HepG2 (cell line): ENCODE measurements around the gene RDH16. TPM values are rescaled to one million over a fixed set of nuclear protein-coding genes. Genes with fewer than 3 reads are reported as not detected.
A peak's percentile ranks its signal among the peaks of the same experiment; 100 is the strongest.

ENCODE experiments used
- DPF2 ChIP-seq: sonication (generic); formaldehyde crosslinking; IDR thresholded peaks from 2 replicates; pipeline ENCODE4 v1.4.0; 2020; ENCODE audit warnings: mild to moderate bottlenecking, low read depth, missing genetic modification reagents, borderline replicate concordance
- EHMT2 ChIP-seq: fragments of 200-600 bp; sonication (generic); IDR thresholded peaks from 2 replicates; pipeline ENCODE4 v1.7.0; 2017; ENCODE audit warnings: antibody characterized with exemption, low read depth, low read length, borderline replicate concordance
- FOSL1 ChIP-seq: sonication (generic); formaldehyde crosslinking; IDR thresholded peaks from 2 replicates; pipeline ENCODE4 v1.9.0; 2021; ENCODE audit warnings: missing genetic modification reagents, borderline replicate concordance
- FOXO1 ChIP-seq: sonication (generic); formaldehyde crosslinking; IDR thresholded peaks from 2 replicates; pipeline ENCODE4 v1.4.0; 2020; ENCODE audit warnings: missing genetic modification reagents
- JUN ChIP-seq: sonication (generic); formaldehyde crosslinking; IDR thresholded peaks from 2 replicates; pipeline ENCODE4 v1.4.0; 2020; ENCODE audit warnings: mild to moderate bottlenecking, missing genetic modification reagents
- KDM6A ChIP-seq: IDR thresholded peaks from 2 replicates; pipeline ENCODE4 v1.6.1; 2016; ENCODE audit warnings: low read depth
- KLF9 ChIP-seq: IDR thresholded peaks from 2 replicates; pipeline ENCODE4 v1.6.1; 2016; ENCODE audit warnings: low read depth
- MTA1 ChIP-seq: sonication (generic); formaldehyde crosslinking; IDR thresholded peaks from 2 replicates; pipeline ENCODE4 v1.4.0; 2020; ENCODE audit warnings: missing genetic modification reagents, mild to moderate bottlenecking, borderline replicate concordance
- NFKBIZ ChIP-seq: IDR thresholded peaks from 2 replicates; pipeline ENCODE4 v1.6.1; 2018; ENCODE audit warnings: missing genetic modification reagents, missing compliant biosample characterization
- REPIN1 ChIP-seq: sonication (generic); formaldehyde crosslinking; IDR thresholded peaks from 2 replicates; pipeline ENCODE4 v1.8.0; 2022; ENCODE audit warnings: missing genetic modification reagents, low read depth, mild to moderate bottlenecking, borderline replicate concordance
- STAG1 ChIP-seq: sonication (generic); formaldehyde crosslinking; IDR thresholded peaks from 2 replicates; pipeline ENCODE4 v1.4.0; 2020; ENCODE audit warnings: missing genetic modification reagents
- TARDBP ChIP-seq: sonication (generic); formaldehyde crosslinking; IDR thresholded peaks from 2 replicates; pipeline ENCODE4 v1.8.0; 2022; ENCODE audit warnings: mild to moderate bottlenecking, missing genetic modification reagents
- ZNF292 ChIP-seq: sonication (generic); formaldehyde crosslinking; IDR thresholded peaks from 2 replicates; pipeline ENCODE4 v1.8.1; 2022; ENCODE audit warnings: mild to moderate bottlenecking, low read depth, missing genetic modification reagents, borderline replicate concordance
- ZNF30 ChIP-seq: sonication (generic); formaldehyde crosslinking; IDR thresholded peaks from 2 replicates; pipeline ENCODE4 v1.5.0; 2020; ENCODE audit warnings: mild to moderate bottlenecking, missing genetic modification reagents
- ZNF530 ChIP-seq: sonication (generic); formaldehyde crosslinking; IDR thresholded peaks from 2 replicates; pipeline ENCODE4 v1.5.0; 2020; ENCODE audit warnings: low read depth, mild to moderate bottlenecking, missing genetic modification reagents
- polyA plus RNA-seq, 8 experiments: library from polyadenylated mRNA; depleted of rRNA in 3 of 8; stranded (reverse) in 7 of 8; unstranded in 1 of 8; fragments of >200 nt; fragmentation: Illumina TruSeq in 4 of 8; extraction: Trizol in 4 of 8; gene quantifications; 2 replicates each; pipeline versions ENCODE4 v1.2.1 to v1.2.3, GENCODE V29; 2011 to 2016; ENCODE audit warnings: low read depth in 4 of 8, missing spikeins in 1 of 8, mixed read lengths in 1 of 8; ENCODE audit not compliant: insufficient read depth in 1 of 8
- total RNA-seq, 5 experiments: library from RNA; depleted of rRNA; stranded (reverse); fragments of >200 nt; fragmentation: Illumina TruSeq; extraction: Trizol; gene quantifications; 2 replicates each; pipeline ENCODE4 v1.2.3, GENCODE V29; 2016; ENCODE audit warnings: low read depth in 1 of 5
- TF ChIP-seq, protein P1 (sequence below): IDR thresholded peaks from 2 replicates; pipeline ENCODE4 v1.6.1; 2016; ENCODE audit warnings: mild to moderate bottlenecking
- TF ChIP-seq, protein P2 (sequence below): sonication (generic); formaldehyde crosslinking; IDR thresholded peaks from 2 replicates; pipeline ENCODE4 v1.8.1; 2022; ENCODE audit warnings: low read depth, mild to moderate bottlenecking, missing genetic modification reagents
- TF ChIP-seq, protein P3 (sequence below): sonication (generic); formaldehyde crosslinking; IDR thresholded peaks from 2 replicates; pipeline ENCODE4 v1.9.0; 2022; ENCODE audit warnings: missing genetic modification reagents, mild to moderate bottlenecking, borderline replicate concordance
- TF ChIP-seq, protein P4 (sequence below): IDR thresholded peaks from 2 replicates; pipeline ENCODE4 v1.6.1; 2016
- TF ChIP-seq, protein P5 (sequence below): IDR thresholded peaks from 2 replicates; pipeline ENCODE4 v1.6.1; 2016

Gene RDH16
- total and polyA plus RNA-seq, 2 of the 13 experiments (the other 11 are each of a cell fraction or from before 2014, with no cell fraction given): 0.05 to 0.13 TPM

DNA sequence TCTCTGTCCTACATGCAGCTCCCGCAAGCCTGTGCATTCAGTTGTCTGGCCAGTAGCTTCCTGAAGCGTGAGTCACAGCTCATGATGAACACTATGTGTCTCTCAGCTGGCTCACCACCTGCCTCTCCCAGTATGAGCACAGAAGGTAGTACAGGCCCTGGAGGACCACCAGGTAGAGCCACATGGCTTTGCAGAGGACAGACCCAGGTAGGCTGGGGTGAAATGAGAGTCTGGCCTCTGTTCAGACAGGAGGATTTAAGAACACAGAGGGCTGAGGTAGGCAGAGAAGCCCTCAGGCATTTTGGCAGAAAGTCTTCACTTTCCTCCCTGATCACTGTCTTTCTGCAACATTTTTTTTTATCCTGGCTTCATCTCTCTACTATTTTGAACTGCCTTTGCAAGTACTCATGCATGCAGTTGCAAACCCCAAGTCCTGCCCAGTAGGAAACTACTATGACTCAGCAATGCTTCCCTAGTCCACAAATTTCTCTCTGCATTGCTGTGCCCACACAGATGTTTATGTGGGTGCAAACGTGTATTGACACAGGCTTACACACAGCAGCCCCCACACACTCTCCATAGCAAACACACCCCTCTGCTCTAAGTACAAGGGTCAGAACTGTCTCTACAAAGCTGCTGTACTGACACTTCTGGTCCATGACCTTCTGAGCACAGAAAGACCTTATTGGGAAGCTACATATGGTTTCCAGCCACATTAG is 15.9 kb downstream of the RDH16 start (continued):
- TF ChIP-seq, protein P1, sequence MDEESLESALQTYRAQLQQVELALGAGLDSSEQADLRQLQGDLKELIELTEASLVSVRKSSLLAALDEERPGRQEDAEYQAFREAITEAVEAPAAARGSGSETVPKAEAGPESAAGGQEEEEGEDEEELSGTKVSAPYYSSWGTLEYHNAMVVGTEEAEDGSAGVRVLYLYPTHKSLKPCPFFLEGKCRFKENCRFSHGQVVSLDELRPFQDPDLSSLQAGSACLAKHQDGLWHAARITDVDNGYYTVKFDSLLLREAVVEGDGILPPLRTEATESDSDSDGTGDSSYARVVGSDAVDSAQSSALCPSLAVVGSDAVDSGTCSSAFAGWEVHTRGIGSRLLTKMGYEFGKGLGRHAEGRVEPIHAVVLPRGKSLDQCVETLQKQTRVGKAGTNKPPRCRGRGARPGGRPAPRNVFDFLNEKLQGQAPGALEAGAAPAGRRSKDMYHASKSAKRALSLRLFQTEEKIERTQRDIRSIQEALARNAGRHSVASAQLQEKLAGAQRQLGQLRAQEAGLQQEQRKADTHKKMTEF (CRISPR knock-in tag): peak; percentile 71; the same call in 1 of the 2 replicates
- peak; percentile 88; the same call in 1 of the 2 replicates for TF ChIP-seq KLF9 (CRISPR knock-in tag)
- TF ChIP-seq, protein P2, sequence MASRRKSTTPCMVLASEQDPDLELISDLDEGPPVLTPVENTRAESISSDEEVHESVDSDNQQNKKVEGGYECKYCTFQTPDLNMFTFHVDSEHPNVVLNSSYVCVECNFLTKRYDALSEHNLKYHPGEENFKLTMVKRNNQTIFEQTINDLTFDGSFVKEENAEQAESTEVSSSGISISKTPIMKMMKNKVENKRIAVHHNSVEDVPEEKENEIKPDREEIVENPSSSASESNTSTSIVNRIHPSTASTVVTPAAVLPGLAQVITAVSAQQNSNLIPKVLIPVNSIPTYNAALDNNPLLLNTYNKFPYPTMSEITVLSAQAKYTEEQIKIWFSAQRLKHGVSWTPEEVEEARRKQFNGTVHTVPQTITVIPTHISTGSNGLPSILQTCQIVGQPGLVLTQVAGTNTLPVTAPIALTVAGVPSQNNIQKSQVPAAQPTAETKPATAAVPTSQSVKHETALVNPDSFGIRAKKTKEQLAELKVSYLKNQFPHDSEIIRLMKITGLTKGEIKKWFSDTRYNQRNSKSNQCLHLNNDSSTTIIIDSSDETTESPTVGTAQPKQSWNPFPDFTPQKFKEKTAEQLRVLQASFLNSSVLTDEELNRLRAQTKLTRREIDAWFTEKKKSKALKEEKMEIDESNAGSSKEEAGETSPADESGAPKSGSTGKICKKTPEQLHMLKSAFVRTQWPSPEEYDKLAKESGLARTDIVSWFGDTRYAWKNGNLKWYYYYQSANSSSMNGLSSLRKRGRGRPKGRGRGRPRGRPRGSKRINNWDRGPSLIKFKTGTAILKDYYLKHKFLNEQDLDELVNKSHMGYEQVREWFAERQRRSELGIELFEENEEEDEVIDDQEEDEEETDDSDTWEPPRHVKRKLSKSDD: no peak; the same call in 1 of the 2 replicates
- TF ChIP-seq, protein P3, sequence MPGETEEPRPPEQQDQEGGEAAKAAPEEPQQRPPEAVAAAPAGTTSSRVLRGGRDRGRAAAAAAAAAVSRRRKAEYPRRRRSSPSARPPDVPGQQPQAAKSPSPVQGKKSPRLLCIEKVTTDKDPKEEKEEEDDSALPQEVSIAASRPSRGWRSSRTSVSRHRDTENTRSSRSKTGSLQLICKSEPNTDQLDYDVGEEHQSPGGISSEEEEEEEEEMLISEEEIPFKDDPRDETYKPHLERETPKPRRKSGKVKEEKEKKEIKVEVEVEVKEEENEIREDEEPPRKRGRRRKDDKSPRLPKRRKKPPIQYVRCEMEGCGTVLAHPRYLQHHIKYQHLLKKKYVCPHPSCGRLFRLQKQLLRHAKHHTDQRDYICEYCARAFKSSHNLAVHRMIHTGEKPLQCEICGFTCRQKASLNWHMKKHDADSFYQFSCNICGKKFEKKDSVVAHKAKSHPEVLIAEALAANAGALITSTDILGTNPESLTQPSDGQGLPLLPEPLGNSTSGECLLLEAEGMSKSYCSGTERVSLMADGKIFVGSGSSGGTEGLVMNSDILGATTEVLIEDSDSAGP: peak; percentile 29
- TF ChIP-seq MTA1 (CRISPR knock-in tag): peak; percentile 21; the same call in 1 of the 2 replicates
- TF ChIP-seq DPF2: peak; percentile 94
- TF ChIP-seq STAG1 (CRISPR knock-in tag): 0 out of 2 replicates have a peak, but pooled peaks have one; percentile 25
- peak; percentile 98 for TF ChIP-seq FOXO1 (CRISPR knock-in tag)
- TF ChIP-seq NFKBIZ (CRISPR knock-in tag): peak; percentile 78; the same call in 1 of the 2 replicates
- TF ChIP-seq, protein P4, sequence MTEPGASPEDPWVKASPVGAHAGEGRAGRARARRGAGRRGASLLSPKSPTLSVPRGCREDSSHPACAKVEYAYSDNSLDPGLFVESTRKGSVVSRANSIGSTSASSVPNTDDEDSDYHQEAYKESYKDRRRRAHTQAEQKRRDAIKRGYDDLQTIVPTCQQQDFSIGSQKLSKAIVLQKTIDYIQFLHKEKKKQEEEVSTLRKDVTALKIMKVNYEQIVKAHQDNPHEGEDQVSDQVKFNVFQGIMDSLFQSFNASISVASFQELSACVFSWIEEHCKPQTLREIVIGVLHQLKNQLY (CRISPR knock-in tag): peak; percentile 82
- TF ChIP-seq, protein P5, sequence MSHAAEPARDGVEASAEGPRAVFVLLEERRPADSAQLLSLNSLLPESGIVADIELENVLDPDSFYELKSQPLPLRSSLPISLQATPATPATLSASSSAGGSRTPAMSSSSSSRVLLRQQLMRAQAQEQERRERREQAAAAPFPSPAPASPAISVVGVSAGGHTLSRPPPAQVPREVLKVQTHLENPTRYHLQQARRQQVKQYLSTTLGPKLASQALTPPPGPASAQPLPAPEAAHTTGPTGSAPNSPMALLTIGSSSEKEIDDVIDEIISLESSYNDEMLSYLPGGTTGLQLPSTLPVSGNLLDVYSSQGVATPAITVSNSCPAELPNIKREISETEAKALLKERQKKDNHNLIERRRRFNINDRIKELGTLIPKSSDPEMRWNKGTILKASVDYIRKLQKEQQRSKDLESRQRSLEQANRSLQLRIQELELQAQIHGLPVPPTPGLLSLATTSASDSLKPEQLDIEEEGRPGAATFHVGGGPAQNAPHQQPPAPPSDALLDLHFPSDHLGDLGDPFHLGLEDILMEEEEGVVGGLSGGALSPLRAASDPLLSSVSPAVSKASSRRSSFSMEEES (CRISPR knock-in tag): peak; percentile 21; the same call in 1 of the 2 replicates
- TF ChIP-seq EHMT2: peak; percentile 41; the same call in 1 of the 2 replicates
- peak; percentile 96 for TF ChIP-seq TARDBP
- peak; percentile 18; the same call in 1 of the 2 replicates for TF ChIP-seq FOSL1
- no peak for TF ChIP-seq ZNF530 (CRISPR knock-in tag)
- no peak for TF ChIP-seq ZNF30 (CRISPR knock-in tag)
- 0 out of 2 replicates have a peak, but pooled peaks have one; percentile 55 for TF ChIP-seq JUN (CRISPR knock-in tag)
- peak; percentile 49; the same call in 1 of the 2 replicates for TF ChIP-seq REPIN1 (CRISPR knock-in tag)
- peak; percentile 86 for TF ChIP-seq KDM6A (CRISPR knock-in tag)
- peak; percentile 96; the same call in 1 of the 2 replicates for TF ChIP-seq ZNF292 (CRISPR knock-in tag)
